HL-60/S4 treated with phorbol 12-myristate 13-acetate at 8.2 ng/mL for 4 days and 3 days (cell line): ENCODE results near the gene PCDHB14.

ENCODE experiments used
- in situ Hi-C: fragments of 300-500 bp; cut with MboI; formaldehyde crosslinking; loops from 2 replicates; pipeline ENCODE4 v1.15.0; 2022; ENCODE audit warnings: low sequenced_read_pairs

Gene PCDHB14

GRCh38 chr5:141269195-141269594, 46.1 kb downstream of the PCDHB14 start:
- in situ Hi-C loops: no loop called here

DNA sequence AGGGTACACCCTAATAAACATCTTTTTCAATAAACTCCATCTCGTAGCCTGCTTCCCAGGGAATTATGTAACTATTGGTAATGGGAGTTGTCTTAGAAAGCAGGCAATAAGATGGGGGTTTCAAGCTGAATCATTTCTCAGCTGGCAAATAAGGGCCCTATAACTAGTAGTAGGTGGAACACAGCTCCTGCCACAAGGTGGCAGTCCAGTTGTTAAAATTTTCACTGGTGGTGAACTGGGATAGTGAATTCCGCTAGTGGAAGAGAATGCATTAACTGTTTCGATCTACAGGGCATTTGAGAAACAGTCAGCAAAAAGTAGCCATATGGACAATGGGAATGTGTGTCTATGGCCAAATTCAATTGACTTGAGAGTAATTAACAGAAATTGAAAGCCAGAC, 49.8 kb downstream of the PCDHB14 start:
- in situ Hi-C loops: no loop called here
